Measurements from ENCODE around the gene TDRD10. TPM values are rescaled to one million over a fixed set of nuclear protein-coding genes. Genes with fewer than 3 reads are reported as not detected.
"Not testable (repeated sequence)": the region's sequence is repeated elsewhere in the genome, so short reads cannot be mapped to it uniquely, and the experiment has no call there.

TDRD10 gene
- total RNA-seq, 3 donors from 2014 or later (not counting 1 experiment from before 2014, with no cell fraction given): 0.38 TPM; not detected in 2

GRCh38 chr1:154527192-154527591 is 25.2 kb downstream of the TDRD10 start:
- Histone ChIP-seq H3K27me3 (ENCODE audit: control insufficient read depth, insufficient read depth, low read length) (no peaks in the 10 kb centered on the region), H3K9me3 (ENCODE audit: control insufficient read depth, insufficient read depth, low read length) (no peaks in the 10 kb centered on the region), H3K27ac (ENCODE audit: low read length) (no peak overlapping the region), H3K36me3 (ENCODE audit: control insufficient read depth, insufficient read depth, low read length) (no peaks in the 10 kb centered on the region), H3K4me3 (ENCODE audit: low read length) (no peak overlapping the region), H3K4me1 (ENCODE audit: control insufficient read depth, insufficient read depth, low read length) (no peaks in the 10 kb centered on the region)
- intact Hi-C loops (cut with micrococcal nuclease): no loop called here
- no peaks in the 10 kb centered on the region for H3K4me1 Mint-ChIP-seq
- H3K36me3 Mint-ChIP-seq: no peaks in the 10 kb centered on the region
- no peak overlapping the region for H3K4me3 Mint-ChIP-seq
- DNase-seq (no peak), ATAC-seq (no peak)
- TF ChIP-seq CTCF (IDR thresholded peaks at IDR 0.05): no peak
- no peak overlapping the region for H3K27ac Mint-ChIP-seq
- H3K9me3 Mint-ChIP-seq: no peaks in the 10 kb centered on the region
- 91% methylated on average over 5 of the region's 6 CpGs for WGBS (ENCODE audit: insufficient coverage)
- H3K27me3 Mint-ChIP-seq (ENCODE audit: low read depth in 2 of 2): peaks cover 6 to 12% of the 10 kb centered on the region in 2 donors

GRCh38 chr1:154529308-154529707 is 27.3 kb downstream of the TDRD10 start:
- Mint-ChIP-seq H3K4me3 (no peak overlapping the region), H3K36me3 (no peaks in the 10 kb centered on the region), H3K4me1 (no peaks in the 10 kb centered on the region), H3K27ac (no peak overlapping the region), H3K27me3 (ENCODE audit: low read depth in 2 of 2) (peaks cover under 1 to 3% of the 10 kb centered on the region in 2 donors), H3K9me3 (no peaks in the 10 kb centered on the region)
- intact Hi-C loops (cut with micrococcal nuclease): no loop called here
- ATAC-seq: no peak
- TF ChIP-seq CTCF (IDR thresholded peaks at IDR 0.05): no peak
- Histone ChIP-seq H3K27ac (ENCODE audit: low read length) (no peak overlapping the region), H3K9me3 (ENCODE audit: control insufficient read depth, insufficient read depth, low read length) (no peaks in the 10 kb centered on the region), H3K4me1 (ENCODE audit: control insufficient read depth, insufficient read depth, low read length) (no peaks in the 10 kb centered on the region), H3K4me3 (ENCODE audit: low read length) (no peak overlapping the region), H3K36me3 (ENCODE audit: control insufficient read depth, insufficient read depth, low read length) (no peaks in the 10 kb centered on the region), H3K27me3 (ENCODE audit: control insufficient read depth, insufficient read depth, low read length) (no peaks in the 10 kb centered on the region)
- 95% methylated on average over 4 of the region's 6 CpGs for WGBS (ENCODE audit: insufficient coverage)
- no peak for DNase-seq

GRCh38 chr1:154531950-154532349 is 29.9 kb downstream of the TDRD10 start:
- H3K4me1 Mint-ChIP-seq; H3K36me3 ChIP-seq (ENCODE audit: control insufficient read depth, insufficient read depth, low read length); H3K9me3 Mint-ChIP-seq; H3K27me3 ChIP-seq (ENCODE audit: control insufficient read depth, insufficient read depth, low read length); H3K27ac ChIP-seq (ENCODE audit: low read length); H3K36me3 Mint-ChIP-seq; H3K4me3 ChIP-seq (ENCODE audit: low read length); H3K27ac Mint-ChIP-seq; H3K4me3 Mint-ChIP-seq; H3K9me3 ChIP-seq (ENCODE audit: control insufficient read depth, insufficient read depth, low read length); intact Hi-C loops (cut with micrococcal nuclease); ATAC-seq; DNase-seq; H3K4me1 ChIP-seq (ENCODE audit: control insufficient read depth, insufficient read depth, low read length): not testable (repeated sequence)
- WGBS (ENCODE audit: insufficient coverage): 96% methylated on average over 13 of the region's 13 CpGs
- H3K27me3 Mint-ChIP-seq (ENCODE audit: low read depth in 2 of 2): peaks cover 13 to 20% of the 10 kb centered on the region in 2 donors

- H3K27ac ChIP-seq (ENCODE audit: low read length): no peak overlapping the region
- H3K27me3 Mint-ChIP-seq (ENCODE audit: low read depth in 2 of 2): peaks cover 15 to 20% of the 10 kb centered on the region in 2 donors
- no peaks in the 10 kb centered on the region for H3K27me3 ChIP-seq (ENCODE audit: control insufficient read depth, insufficient read depth, low read length)
- TF ChIP-seq CTCF (IDR thresholded peaks at IDR 0.05): no peak
- 80% methylated on average over 11 of the region's 11 CpGs for WGBS (ENCODE audit: insufficient coverage)
- no peak overlapping the region for H3K4me3 ChIP-seq (ENCODE audit: low read length)
- H3K36me3 ChIP-seq (ENCODE audit: control insufficient read depth, insufficient read depth, low read length): no peaks in the 10 kb centered on the region
- intact Hi-C loops (cut with micrococcal nuclease): no loop called here
- no peak overlapping the region for H3K27ac Mint-ChIP-seq
- no peaks in the 10 kb centered on the region for H3K4me1 ChIP-seq (ENCODE audit: control insufficient read depth, insufficient read depth, low read length)
- no peak overlapping the region for H3K4me3 Mint-ChIP-seq
- no peaks in the 10 kb centered on the region for H3K9me3 ChIP-seq (ENCODE audit: control insufficient read depth, insufficient read depth, low read length)
- no peaks in the 10 kb centered on the region for H3K4me1 Mint-ChIP-seq
- DNase-seq (peak in 1 of 2 donors; percentile 23), ATAC-seq (no peak)
- H3K36me3 Mint-ChIP-seq: no peaks in the 10 kb centered on the region
- H3K9me3 Mint-ChIP-seq: no peaks in the 10 kb centered on the region
Measured at GRCh38 chr1:154533952-154534844, 32.2 kb downstream of the TDRD10 start.
